HG03565 (cell line): ENCODE measurements around the gene GREM1.

Source experiments
- ATAC-seq: cut with Tn5 transposase; IDR thresholded peaks from one replicate; pipeline ENCODE4 v1.9.1; 2021; ENCODE audit warnings: mild to moderate bottlenecking, moderate library complexity; ENCODE audit not compliant: unreplicated experiment

The GREM1 gene

DNA sequence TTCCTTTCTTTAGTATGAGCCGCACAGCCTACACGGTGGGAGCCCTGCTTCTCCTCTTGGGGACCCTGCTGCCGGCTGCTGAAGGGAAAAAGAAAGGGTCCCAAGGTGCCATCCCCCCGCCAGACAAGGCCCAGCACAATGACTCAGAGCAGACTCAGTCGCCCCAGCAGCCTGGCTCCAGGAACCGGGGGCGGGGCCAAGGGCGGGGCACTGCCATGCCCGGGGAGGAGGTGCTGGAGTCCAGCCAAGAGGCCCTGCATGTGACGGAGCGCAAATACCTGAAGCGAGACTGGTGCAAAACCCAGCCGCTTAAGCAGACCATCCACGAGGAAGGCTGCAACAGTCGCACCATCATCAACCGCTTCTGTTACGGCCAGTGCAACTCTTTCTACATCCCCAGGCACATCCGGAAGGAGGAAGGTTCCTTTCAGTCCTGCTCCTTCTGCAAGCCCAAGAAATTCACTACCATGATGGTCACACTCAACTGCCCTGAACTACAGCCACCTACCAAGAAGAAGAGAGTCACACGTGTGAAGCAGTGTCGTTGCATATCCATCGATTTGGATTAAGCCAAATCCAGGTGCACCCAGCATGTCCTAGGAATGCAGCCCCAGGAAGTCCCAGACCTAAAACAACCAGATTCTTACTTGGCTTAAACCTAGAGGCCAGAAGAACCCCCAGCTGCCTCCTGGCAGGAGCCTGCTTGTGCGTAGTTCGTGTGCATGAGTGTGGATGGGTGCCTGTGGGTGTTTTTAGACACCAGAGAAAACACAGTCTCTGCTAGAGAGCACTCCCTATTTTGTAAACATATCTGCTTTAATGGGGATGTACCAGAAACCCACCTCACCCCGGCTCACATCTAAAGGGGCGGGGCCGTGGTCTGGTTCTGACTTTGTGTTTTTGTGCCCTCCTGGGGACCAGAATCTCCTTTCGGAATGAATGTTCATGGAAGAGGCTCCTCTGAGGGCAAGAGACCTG, 13.2 kb downstream of the GREM1 start:
- ATAC-seq = no peak

DNA sequence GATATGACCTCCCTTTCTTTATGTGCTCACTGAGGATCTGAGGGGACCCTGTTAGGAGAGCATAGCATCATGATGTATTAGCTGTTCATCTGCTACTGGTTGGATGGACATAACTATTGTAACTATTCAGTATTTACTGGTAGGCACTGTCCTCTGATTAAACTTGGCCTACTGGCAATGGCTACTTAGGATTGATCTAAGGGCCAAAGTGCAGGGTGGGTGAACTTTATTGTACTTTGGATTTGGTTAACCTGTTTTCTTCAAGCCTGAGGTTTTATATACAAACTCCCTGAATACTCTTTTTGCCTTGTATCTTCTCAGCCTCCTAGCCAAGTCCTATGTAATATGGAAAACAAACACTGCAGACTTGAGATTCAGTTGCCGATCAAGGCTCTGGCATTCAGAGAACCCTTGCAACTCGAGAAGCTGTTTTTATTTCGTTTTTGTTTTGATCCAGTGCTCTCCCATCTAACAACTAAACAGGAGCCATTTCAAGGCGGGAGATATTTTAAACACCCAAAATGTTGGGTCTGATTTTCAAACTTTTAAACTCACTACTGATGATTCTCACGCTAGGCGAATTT, 14.9 kb downstream of the GREM1 start:
- ATAC-seq = no peak

DNA sequence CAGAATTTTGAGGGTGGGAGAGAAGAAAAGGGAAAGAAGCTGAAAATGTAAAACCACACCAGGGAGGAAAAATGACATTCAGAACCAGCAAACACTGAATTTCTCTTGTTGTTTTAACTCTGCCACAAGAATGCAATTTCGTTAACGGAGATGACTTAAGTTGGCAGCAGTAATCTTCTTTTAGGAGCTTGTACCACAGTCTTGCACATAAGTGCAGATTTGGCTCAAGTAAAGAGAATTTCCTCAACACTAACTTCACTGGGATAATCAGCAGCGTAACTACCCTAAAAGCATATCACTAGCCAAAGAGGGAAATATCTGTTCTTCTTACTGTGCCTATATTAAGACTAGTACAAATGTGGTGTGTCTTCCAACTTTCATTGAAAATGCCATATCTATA, 15.5 kb downstream of the GREM1 start:
- ATAC-seq = no peak

DNA sequence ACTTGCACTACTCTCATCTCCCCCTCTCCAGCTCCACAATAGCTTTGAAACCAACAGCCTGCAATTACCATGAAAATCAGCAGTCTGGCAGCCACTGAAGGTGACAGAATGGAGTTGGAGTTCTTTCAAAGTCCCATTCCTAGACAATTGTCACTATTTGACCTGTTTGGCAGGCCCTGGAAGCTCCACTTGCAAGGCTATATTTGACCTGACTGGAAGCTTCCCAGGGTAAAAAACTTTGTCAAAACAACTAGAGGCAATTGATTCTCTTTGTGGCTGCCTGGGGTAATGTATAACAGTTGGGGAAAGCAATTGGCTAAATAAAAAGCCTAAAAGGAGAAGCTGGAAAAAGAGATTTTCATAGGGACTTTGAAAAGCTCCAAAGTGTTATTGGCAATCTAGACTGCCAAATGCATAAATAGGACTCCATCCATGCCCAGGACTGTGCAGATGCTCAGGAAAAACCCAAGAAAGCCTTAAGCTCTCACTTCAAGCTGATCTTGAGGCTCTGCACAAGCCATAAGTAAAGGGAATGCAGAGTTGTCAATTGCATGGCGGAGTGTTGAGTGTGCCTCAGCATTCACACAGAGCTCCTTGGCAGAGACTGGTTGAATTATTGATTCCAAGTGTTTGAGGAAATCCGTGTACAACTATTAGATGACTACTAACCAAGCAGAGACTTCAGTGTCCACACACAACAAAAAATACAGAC, 18.3 kb downstream of the GREM1 start:
- ATAC-seq = no peak

DNA sequence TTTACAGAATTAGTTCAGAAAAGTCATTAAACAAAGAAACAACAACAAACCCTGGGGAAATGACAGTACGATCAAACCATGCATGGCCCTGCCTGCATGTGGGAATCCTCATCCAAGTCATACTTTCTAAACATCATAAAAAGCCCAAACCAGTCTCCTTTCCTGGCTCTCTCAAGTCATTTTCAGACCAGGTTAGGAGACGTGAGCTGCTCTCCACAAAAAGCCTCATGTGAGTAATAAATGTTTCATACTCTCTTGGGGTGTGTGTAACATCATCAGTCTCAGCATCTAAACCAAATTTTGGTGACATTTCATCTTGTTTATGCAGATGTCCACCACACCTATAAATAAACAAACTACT, 18.9 kb downstream of the GREM1 start:
- ATAC-seq = no peak

DNA sequence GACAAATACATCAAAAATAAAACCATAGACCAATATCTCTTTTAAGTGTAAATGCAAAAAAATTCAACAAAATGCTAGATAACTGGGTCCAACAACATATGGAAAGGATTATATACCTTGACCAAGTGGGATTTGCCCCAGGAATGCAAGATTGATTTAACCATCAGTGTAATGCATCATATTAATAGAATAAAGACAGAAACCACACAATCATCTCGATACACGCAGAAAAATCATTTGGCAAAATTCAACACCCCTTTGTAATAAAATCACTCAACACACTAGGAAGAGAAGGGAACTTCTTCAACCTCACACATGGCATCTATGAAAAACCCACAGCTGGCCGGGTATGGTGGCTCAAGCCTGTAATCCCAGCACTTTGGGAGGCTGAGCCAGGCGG, 19.5 kb downstream of the GREM1 start:
- ATAC-seq = no peak

DNA sequence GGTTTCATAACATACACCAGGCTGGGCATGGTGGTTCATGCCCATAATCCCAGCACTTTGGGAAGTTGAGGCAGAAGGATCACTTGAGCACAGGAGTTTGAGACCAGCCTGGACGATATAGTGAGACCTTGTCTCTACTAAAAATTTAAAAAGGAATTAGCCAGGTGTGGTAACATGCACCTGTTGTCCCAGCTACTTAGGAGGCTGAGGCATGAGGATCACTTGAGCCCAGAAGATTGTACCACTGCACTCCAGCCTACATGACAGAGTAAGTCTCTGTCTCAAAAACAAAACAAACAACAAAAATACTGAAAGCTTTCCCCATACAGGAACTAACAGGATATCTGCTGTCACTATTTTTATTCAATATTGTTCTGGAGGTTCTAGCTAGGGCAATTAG, 20.9 kb downstream of the GREM1 start:
- no peak for ATAC-seq

DNA sequence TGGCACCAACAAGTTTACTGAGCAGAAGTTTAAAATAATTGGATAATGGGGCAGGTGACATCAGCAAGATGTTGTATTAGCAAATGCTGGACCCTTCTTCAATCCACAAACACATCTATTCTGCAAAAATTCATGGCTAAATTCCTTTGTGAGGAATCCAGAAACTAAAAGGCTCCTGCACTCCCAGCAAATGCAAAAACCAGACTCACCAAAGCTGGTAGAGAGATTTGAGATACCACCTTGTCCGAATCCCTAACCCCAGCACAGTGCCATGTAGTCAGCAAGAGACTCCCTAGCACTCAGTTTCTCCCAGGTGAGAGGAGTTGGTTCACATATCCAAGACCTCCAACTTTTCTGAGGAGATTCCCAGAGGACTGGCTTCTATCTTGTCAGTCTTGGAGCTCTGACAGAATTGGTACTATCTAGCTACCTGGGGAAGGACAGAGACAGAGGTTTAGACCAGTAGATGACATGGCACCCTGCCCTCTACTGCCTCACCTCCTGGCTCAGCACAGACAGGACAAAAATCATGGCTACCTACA, 21.8 kb downstream of the GREM1 start:
- no peak for ATAC-seq

DNA sequence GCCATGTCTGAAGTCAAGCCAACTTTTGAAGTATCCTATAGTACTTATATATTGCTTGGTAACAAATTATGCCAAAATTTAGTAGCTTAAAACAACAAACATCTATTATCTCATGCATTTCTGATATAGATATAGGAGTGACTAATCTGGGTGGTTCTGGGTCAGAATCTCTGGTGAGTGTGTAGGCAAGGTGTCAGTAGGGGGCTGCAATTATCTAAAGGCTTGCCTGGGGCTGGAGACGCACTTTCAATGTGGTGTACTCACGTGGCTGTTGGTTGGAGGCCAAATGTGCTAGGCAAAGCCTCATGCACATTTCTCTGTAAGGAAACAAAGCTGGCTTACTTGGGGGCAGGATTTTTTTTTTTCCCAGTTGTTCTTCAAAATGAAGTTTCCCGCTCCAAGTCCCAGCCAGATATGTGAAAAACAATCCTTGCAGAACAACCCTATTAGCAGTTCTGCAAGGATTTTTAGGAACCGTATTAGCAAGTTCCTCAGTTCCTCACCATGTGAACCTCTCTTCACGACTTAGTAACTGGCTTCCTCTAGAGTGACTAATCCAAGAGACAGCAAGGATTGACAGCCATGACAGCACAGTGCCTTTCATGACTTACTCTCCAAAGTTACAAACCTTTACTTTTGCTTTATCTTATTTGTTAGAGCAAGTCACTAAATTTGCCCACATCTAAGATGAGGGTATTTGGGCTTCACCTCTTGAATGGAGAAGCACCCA, 25.8 kb downstream of the GREM1 start:
- no peak for ATAC-seq

DNA sequence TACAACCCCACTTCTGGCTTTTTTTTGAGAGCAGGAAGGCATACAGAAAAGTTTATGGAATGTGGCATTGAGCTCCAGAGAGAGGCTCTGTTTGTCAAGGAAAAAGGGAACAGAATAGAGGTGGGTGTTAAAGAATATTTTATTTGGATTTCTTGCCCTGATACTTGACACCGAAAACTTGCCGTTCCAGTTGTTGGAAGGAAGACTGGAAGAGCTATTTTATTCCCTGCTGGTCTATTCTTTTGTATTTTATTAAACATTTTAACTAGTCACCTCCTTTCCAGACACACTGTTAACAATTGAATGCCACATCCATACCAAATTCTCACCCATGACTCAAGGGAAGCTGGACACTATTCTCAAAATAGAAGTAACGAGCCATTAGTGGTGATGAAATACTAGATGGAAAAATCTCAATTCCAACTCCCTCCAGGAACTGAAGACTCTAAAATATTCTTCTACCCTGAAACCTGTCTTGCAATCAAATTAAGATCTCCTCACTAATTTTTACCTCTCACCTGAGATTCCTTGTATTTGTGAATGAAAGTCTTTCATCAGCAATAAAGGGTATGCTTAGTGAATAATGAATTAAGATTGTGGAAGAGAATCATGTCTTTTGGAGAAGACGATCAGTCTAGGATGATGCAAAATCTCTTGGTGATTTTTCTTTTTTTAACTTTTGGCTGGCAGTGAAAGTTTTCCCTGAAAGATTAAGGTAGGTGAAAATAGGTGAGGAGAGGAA, 28.5 kb downstream of the GREM1 start:
- ATAC-seq = no peak

DNA sequence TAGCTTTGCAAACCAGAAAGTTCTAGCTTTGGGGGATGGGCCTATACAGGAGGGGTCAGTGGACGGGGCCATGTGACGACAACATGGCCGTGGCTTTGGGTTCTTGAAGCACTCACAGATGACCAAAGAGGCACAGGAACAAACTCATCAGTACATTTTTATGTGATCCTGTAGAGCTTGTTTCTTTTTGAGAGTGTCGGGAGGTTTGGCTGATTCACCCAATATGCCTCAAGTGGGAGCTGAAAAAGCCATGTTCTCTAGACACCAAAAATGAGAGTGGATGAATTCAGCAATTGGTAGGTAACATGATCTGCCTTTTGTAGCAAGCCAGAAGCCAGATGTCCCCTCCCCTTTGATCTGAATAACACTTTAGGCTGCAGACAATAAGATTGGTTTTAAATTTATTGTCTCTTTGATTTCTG, 30.1 kb downstream of the GREM1 start:
- ATAC-seq = no peak

DNA sequence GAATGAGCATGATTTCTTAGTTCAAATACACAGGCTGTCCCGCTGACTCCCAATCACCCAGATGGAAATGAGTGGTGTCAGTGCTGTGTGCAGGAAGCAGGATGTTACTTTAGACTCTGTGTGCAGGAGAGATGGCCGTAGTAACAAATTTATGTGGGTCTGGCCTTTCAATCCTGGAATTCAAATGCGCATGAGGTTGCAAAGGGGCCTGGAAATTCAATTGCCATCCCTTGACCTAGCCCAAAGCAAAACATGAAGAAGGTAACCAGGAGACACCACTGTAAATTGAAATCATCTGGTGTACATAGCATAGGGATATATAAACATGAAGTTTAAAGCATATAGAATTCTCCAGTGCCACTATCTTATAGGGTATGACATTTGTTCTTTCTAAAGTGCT, 33.2 kb downstream of the GREM1 start:
- ATAC-seq = no peak

DNA sequence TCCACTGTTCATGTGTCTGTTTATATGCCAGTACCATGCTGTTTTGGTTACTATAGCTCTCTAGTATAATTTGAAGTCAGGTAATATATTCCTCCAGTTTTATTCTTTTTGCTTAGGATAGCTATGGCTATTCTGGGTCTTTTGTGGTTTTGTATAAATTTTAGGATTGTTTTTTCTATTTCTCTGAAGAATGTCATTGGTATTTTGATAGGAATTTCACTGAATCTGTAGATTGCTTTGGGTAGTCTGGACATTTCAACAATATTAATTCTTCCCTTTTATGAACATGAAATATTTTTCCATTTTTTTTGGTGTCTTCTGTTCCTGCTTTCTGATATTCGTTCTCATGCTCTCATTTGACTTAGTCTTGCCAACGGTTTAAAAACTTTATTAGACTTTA, 39.6 kb downstream of the GREM1 start:
- ATAC-seq = no peak

DNA sequence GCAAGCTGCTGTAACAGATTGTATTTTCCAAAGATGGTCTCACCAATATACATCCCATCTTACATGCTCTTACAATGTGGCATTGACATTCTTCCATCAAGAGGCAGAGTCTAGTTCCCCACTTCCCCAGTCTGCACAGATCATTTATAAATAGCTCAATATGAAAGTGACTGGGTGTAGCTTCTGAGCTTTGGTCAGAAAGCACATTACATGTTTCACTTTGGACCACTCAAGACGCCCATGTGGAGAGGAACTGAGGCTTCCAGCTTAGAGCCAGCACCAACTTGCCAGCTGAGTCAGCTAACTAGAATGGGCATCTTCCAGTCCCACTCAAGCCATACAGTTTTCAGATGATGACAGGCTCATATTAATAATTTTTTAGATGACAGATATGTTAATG, 45.5 kb downstream of the GREM1 start:
- ATAC-seq = no peak

DNA sequence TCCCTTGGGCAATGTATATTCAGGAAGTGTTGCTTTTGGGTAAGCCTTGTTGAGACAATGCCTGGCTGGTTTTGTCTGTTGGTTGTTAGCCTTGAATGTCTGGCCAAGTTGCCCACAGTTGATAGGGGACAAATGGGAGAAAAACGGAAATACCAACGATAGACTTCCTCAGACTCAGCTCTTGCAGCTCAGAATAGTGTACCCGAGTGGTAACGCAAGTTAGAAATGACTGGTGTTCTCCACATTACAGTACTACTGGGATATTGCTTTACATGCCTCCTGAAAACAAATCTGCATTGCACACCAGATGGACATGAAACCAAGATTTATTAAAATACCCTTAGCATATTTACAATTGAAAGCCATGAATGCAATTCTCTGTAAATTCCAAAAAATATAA, 47.4 kb downstream of the GREM1 start:
- no peak for ATAC-seq

DNA sequence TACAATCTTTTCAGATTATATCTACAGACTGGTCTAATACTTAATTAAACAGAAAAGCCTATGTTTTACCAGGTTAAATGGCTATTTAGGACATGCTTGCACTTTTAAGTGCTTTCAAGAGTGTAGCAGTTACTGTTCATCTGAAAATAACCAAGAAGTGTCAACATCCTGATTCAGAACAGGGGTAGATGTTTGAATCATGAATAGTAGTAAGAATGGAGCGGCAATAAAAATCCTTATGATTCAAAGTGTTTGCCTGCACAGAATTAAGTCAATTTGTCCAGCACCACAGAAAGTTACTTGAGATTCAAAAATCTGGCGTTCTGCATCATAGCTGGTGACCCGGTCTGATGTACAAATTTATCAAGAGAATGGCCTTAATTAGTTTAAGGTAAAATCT, 48.3 kb downstream of the GREM1 start:
- no peak for ATAC-seq

DNA sequence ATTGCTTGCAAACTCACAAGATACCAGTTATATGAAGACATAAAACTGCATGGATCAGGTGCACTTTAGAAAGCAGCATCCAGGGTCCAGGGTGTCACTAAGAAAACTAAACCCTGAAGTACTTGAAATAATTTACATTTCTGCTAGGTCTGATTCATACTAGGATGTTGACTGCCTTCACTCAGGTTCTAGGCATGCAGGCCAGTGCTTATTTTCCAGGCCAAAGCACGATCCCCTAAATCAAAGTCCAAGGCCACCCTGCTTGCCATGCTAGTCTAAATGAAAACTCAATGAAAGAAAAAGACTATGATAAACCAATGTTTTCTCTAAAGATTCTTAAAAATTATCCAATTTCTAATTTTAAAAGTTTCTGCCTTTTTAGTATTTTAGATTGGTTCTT, 49.4 kb downstream of the GREM1 start:
- no peak for ATAC-seq

DNA sequence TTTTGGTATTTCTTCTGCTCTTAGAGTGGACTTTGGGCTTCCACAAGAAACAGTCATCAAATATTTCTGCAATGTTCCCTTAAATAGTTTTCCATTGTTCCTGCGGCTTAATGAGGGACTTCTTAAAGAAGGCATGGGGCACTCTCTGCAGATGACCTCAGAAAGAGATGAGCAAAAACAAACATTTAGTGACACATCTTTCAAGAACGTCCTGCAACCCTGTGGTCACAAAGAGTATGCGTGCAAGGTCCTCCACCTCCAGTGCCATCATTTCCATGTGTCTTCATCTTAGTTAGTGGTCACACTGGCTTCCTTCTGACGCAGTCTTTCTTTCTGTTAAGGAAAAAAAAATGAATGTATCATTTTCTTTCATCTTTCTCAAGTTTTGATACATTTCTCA, 56.2 kb downstream of the GREM1 start:
- no peak for ATAC-seq

DNA sequence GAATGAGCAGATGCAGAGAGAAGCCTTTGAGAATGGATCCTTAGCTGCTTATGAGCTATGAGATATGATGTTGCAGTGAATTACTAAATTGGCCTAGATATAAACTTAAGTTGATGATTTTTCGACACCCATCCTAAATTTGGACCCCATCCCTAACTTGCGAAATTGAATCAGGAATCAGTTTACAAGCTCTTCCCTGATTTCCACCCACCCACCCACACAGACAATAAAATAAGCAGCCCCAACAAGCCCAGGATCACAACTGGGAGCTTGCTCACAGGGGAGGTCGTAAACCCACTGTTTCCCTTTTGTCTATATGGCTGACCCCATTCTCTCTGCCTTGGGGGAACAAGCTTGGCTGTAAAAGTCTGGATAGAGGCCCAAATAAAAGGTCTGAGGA, 57.3 kb downstream of the GREM1 start:
- ATAC-seq = no peak
